Common myeloid progenitor, CD34-positive (primary cell): Measurements from ENCODE around the gene ATP9B.

Experiments
- CTCF ChIA-PET: fragments of 350-600 bp; sonication (Branson Sonifier 250); formaldehyde crosslinking; loops from one replicate; lab custom pipeline; 2021; ENCODE audit warnings: antibody characterized with exemption; lab: Charles Lee
- POLR2A ChIA-PET: fragments of 350-600 bp; sonication (Branson Sonifier 250); formaldehyde crosslinking; loops from one replicate; lab custom pipeline; 2021; ENCODE audit warnings: antibody characterized with exemption; lab: Charles Lee
- DNase-seq, 3 donors: peaks; one replicate each; pipeline versions ENCODE4 v3.0.0 to v3.0.0-alpha.2; 2013
- H3K27ac ChIP-seq, 2 experiments: 1 replicate in 1 of 2; 2 replicates in 1 of 2; pipeline ENCODE4 v1.7.0; 2013; ENCODE audit warnings: inconsistent platforms in 2 of 2, low read length in 2 of 2, mild to moderate bottlenecking in 2 of 2, low read depth in 1 of 2, moderate library complexity in 1 of 2; ENCODE audit not compliant: severe bottlenecking in 2 of 2, insufficient read depth in 1 of 2, poor library complexity in 1 of 2
- H3K27me3 ChIP-seq, 5 experiments: replicated peaks in 2 of 5; 1 replicate in 3 of 5; 2 replicates in 2 of 5; pipeline versions ENCODE4 v1.6.1 to v1.7.0; 2013; ENCODE audit warnings: low read length in 4 of 5, mild to moderate bottlenecking in 2 of 5, moderate library complexity in 2 of 5, inconsistent platforms in 1 of 5; ENCODE audit not compliant: insufficient read depth in 5 of 5, control insufficient read depth in 4 of 5
- H3K36me3 ChIP-seq, 4 experiments: 1 replicate in 2 of 4; 2 replicates in 2 of 4; pipeline versions ENCODE4 v1.6.1 to v1.7.0; 2013; ENCODE audit warnings: low read length in 3 of 4, control low read depth in 1 of 4, mild to moderate bottlenecking in 1 of 4; ENCODE audit not compliant: control insufficient read depth in 4 of 4, insufficient read depth in 4 of 4
- H3K4me1 ChIP-seq, 4 experiments: 1 replicate in 3 of 4; 2 replicates in 1 of 4; pipeline versions ENCODE4 v1.6.1 to v1.7.1; 2013; ENCODE audit warnings: low read length in 3 of 4, mild to moderate bottlenecking in 3 of 4, control low read depth in 1 of 4, inconsistent platforms in 1 of 4, moderate library complexity in 1 of 4; ENCODE audit not compliant: control insufficient read depth in 4 of 4, insufficient read depth in 4 of 4; ENCODE audit errors: control extremely low read depth in 1 of 4
- H3K4me3 ChIP-seq, 7 experiments: 1 replicate in 4 of 7; 2 replicates in 3 of 7; pipeline versions ENCODE4 v1.5.1 to v1.7.0; 2013; ENCODE audit warnings: mild to moderate bottlenecking in 7 of 7, low read length in 6 of 7, moderate library complexity in 6 of 7, inconsistent platforms in 2 of 7, low read depth in 2 of 7, control low read depth in 1 of 7; ENCODE audit not compliant: insufficient read depth in 4 of 7, control insufficient read depth in 1 of 7; ENCODE audit errors: extremely low read depth in 1 of 7
- H3K9me3 ChIP-seq, 5 experiments: 1 replicate in 4 of 5; 2 replicates in 1 of 5; pipeline versions ENCODE4 v1.6.1 to v1.7.1; 2013; ENCODE audit warnings: low read length in 4 of 5, mild to moderate bottlenecking in 2 of 5, inconsistent platforms in 1 of 5, low read depth in 1 of 5, moderate library complexity in 1 of 5; ENCODE audit not compliant: control insufficient read depth in 4 of 5, insufficient read depth in 2 of 5; ENCODE audit errors: control extremely low read depth in 1 of 5
- WGBS: methylation state at CpG from one replicate; pipeline ENCODE4 v1.1.5; 2013; ENCODE audit not compliant: insufficient coverage; 5-methylcytosine and 5-hydroxymethylcytosine counted together

Gene ATP9B

GRCh38 chr18:79356435-79356834 is 287.2 kb downstream of the ATP9B start:
- no peak overlapping the region for H3K4me3 ChIP-seq
- no peaks in the 10 kb centered on the region for H3K4me1 ChIP-seq
- ChIA-PET CTCF (no interaction called here), POLR2A (no interaction called here)
- no peak for DNase-seq
- peaks cover 6 to 38% (median 16%) of the 10 kb centered on the region in 4 experiments for H3K36me3 ChIP-seq
- no peaks in the 10 kb centered on the region for H3K9me3 ChIP-seq
- no peak overlapping the region for H3K27ac ChIP-seq
- WGBS: 100% methylated on average over 2 of the region's 5 CpGs
- H3K27me3 ChIP-seq: no peaks in the 10 kb centered on the region

GRCh38 chr18:79360933-79361332 is 291.7 kb downstream of the ATP9B start:
- H3K9me3 ChIP-seq: no peaks in the 10 kb centered on the region
- 97% methylated on average over 12 of the region's 12 CpGs for WGBS
- H3K4me3 ChIP-seq: no peak overlapping the region
- ChIA-PET POLR2A (no interaction called here), CTCF (interaction anchor here (0.9 to 1.0 kb wide), 2 partner anchors 10 to 167 kb away, joined by 4 read pairs; no protein-coding TSS in a partner anchor)
- H3K27ac ChIP-seq: no peak overlapping the region
- no peak for DNase-seq
- no peaks in the 10 kb centered on the region for H3K27me3 ChIP-seq
- peaks cover 17 to 48% (median 20%) of the 10 kb centered on the region in 4 experiments for H3K36me3 ChIP-seq
- no peaks in the 10 kb centered on the region for H3K4me1 ChIP-seq

GRCh38 chr18:79361766-79362522 is 292.8 kb downstream of the ATP9B start:
- no peak overlapping the region for H3K27ac ChIP-seq
- no peak for DNase-seq
- ChIA-PET POLR2A (no interaction called here), CTCF (interaction anchor here (1.0 kb wide), 1 partner anchor 166 kb away, joined by 4 read pairs; no protein-coding TSS in a partner anchor)
- no peak overlapping the region for H3K4me3 ChIP-seq
- H3K27me3 ChIP-seq: no peaks in the 10 kb centered on the region
- 93% methylated on average over 15 of the region's 20 CpGs for WGBS
- peaks cover 17 to 49% (median 20%) of the 10 kb centered on the region in 4 experiments for H3K36me3 ChIP-seq
- no peaks in the 10 kb centered on the region for H3K9me3 ChIP-seq
- no peaks in the 10 kb centered on the region for H3K4me1 ChIP-seq

- Histone ChIP-seq H3K4me1 (peaks cover 2 to 19% (median 15%) of the 10 kb centered on the region in 4 experiments), H3K4me3 (no peak overlapping the region), H3K27me3 (no peaks in the 10 kb centered on the region), H3K36me3 (peaks cover 5 to 32% (median 14%) of the 10 kb centered on the region in 4 experiments), H3K9me3 (no peaks in the 10 kb centered on the region), H3K27ac (no peak overlapping the region)
- DNase-seq: no peak
- CTCF ChIA-PET: no interaction called here
- WGBS: 96% methylated on average over 13 of the region's 13 CpGs
- POLR2A ChIA-PET: no interaction called here
Measured at GRCh38 chr18:79365701-79366100, 296.5 kb downstream of the ATP9B start.

- Histone ChIP-seq H3K27me3 (no peaks in the 10 kb centered on the region), H3K27ac (no peak overlapping the region), H3K9me3 (no peaks in the 10 kb centered on the region), H3K4me1 (peaks cover 2 to 21% (median 17%) of the 10 kb centered on the region in 4 experiments), H3K4me3 (no peak overlapping the region), H3K36me3 (peaks cover 0 to 25% (median 10%) of the 10 kb centered on the region in 4 experiments)
- ChIA-PET CTCF (no interaction called here), POLR2A (no interaction called here)
- WGBS: 96% methylated on average over 24 of the region's 29 CpGs
- DNase-seq: no peak
Measured at GRCh38 chr18:79366177-79367094, 297.2 kb downstream of the ATP9B start.

GRCh38 chr18:79367480-79367879 is 298.3 kb downstream of the ATP9B start:
- H3K27me3 ChIP-seq: no peaks in the 10 kb centered on the region

More at GRCh38 chr18:79367480-79367879, 298.3 kb downstream of the ATP9B start:
- 93% methylated on average over 6 of the region's 8 CpGs for WGBS
- ChIA-PET POLR2A (no interaction called here), CTCF (interaction anchor here (0.9 kb wide), 1 partner anchor 8 kb away, joined by 3 read pairs; no protein-coding TSS in a partner anchor)
- Histone ChIP-seq H3K4me1 (peaks cover 2 to 26% (median 21%) of the 10 kb centered on the region in 4 experiments), H3K27ac (no peak overlapping the region), H3K9me3 (no peaks in the 10 kb centered on the region), H3K36me3 (peaks cover 0 to 17% (median 7%) of the 10 kb centered on the region in 4 experiments), H3K4me3 (no peak overlapping the region)
- DNase-seq: no peak
